Cortex of kidney (tissue), 1 donor: ENCODE measurements around the gene MED6.

Experiments
- DNase-seq: peaks from one replicate; lab custom pipeline; 2025; lab: John Stamatoyannopoulos, UW

MED6 gene

DNA sequence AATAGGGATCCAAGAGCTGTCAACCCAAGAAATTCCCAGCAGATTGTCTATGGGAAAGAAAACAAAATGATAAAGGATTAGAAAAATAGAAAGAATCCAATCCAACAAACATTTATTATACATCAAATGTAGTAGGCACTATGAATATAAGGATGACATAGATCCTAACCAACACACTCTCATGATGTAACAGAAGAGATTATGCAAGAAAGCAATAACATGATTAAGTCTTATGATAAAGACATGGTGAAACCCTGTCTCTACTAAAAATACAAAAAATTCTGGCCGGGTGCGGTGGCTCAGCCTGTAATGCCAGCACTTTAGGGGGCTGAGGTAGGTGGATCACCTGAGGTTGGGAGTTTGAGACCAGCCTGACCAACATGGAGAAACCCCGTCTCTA lies 2.7 kb downstream of the MED6 start:
- no peak for DNase-seq

DNA sequence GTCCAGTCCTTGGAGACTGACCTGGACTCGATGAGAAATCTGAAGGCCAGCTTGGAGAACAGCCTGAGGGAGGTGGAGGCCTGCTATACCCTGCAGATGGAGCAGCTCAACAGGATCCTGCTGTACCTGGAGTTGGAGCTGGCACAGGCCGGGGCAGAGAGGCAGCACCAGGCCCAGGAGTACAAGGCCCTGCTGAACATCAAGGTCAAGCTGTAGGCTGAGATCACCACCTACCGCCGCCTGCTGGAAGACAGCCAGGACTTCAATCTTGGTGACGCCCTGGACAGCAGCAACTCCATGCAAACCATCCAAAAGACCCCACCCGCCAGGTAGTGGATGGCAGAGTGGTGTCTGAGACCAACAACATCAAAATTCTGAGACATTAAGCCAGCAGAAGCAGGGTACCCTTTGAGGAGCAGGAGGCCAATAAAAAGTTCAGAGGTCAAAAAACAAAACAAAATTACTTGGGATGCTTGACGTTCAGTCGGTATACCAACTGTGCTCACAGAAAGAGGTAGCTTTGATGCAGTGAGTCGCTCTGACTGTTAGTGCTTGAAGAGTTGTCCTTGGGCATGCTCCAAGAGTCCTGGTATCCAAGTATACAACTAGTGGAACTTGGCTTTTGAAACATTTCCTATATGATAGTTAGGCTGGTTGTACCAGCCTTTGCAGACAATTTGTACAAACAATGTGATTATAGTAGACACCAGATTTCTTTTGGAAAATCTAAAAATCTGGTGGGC lies 4.8 kb downstream of the MED6 start:
- DNase-seq: no peak

DNA sequence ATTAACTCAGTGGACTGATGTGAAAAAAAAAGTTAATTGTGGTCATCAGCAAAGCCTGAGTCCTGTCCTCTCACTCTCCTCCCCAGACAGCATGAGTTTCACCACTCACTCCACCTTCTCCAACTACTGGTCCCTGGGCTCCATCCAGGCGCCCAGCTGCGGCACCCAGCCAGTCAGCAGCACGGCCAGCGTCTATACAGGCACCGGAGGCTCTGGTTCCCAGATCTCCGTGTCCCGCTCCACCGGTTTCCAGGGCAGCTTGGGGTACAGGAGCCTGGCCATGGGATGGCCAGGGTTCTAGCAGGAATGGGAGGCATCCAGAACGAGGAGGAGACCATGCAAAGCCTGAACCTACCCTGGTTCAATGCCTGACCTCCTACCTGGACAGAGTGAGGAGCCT lies 6.0 kb downstream of the MED6 start:
- DNase-seq: no peak

DNA sequence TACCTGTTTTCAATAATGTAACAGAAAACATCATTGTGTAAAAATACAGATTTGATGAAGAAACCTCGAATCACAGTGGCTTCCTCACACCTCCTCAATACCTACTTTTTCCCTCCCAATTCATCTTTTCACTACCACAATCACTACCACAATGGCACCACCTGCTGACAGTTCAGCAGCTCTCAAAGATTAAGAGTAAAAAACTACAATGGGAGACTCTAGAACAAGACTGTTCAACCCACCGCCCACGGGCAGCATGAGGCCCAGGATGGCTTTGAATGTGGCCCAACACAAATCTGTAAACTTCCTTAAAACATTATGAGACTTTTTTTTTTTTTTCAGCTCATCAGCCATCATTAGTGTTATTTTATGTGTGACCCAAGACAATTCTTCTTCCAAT lies 15.2 kb downstream of the MED6 start:
- DNase-seq: no peak

DNA sequence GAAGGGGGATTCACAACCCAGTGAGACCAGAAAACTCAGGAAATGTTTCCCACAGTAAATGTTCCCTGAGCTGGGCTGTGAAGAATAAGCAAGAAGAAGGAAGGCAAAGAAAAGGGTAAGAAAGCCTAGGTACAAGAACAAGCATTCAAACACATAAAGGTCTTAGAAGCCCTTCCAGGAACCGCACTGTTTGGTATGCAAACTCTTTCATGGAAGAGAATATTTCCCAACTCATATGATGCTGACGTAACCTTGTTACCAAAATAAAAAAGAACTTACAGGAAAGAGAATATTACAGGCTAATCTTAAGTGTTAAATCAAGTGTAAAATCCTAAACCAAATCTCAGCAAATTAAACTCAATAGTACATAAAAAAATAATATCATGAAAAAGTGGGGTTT lies 23.6 kb downstream of the MED6 start:
- DNase-seq: no peak

DNA sequence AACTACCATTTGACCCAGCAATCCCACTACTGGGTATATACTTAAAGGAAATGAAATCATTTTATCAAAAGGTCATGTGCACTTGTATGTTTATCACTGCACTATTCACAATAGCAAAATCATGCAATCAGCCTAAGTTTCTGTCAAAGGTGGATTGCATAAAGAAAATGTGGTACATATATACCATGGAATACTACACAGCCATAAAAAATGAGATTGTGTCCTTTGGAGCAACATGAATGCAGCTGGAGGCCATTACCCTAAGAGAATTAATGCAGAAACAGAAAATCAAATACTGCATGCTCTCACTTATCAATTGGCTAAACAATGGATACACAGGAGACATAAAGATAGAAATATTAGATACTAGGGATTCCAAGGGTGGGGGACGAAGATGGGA lies 27.4 kb downstream of the MED6 start:
- no peak for DNase-seq

DNA sequence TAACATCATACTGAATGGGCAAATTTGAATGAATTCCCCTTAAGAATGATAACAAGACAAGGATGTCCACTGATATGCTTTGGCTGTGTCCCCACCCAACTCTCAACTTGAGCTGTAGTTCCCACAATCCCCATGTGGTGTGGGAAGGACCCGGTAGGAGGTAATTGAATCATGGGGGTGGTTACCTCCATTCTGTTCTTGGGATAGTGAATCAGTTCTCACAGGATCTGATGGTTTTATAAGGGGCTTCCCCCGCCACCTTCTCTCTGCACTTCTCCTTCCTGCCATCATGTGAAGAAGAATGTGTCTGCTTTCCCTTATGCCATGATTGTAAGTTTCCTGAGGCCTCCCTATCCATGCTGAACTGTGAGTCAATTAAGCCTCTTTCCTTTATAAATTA lies 29.3 kb downstream of the MED6 start:
- DNase-seq: no peak

DNA sequence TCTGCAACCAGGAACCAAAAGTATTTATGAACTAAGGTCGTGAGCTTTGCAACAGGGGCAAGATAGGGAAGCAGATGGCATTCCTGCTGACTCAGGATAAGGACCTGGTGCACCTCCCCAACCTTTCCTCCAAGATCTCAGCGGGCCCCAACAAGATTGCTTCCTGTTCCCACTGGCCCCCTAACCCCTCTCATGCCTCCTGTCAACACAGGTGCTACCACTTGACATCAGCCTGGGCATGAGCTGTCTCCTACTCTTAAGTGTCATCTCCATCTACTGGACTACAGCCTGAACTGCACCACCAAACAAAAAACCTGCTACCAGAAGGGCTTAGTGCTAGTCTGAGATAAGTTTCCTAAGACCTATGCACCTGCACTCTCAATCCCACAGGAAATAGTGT lies 32.7 kb downstream of the MED6 start:
- no peak for DNase-seq

DNA sequence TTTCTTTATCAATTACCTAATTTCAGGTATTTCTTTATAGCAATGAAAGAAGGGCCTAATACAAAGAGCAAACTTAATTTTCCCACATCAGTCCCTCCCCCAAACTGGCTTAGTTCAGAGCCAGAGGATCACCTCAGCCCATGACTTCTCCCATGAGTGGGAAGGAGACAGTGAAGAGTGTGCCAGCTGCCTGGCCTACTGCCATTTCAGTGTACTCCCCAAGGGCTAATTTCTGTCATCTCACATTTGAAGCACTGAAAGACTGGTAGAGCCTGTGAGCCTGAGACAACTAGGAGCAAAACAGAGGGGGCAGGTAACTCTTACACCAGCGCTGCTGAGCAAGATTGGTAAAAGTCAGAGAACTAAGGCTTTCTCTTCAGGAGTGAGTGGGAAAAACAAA lies 36.6 kb downstream of the MED6 start:
- DNase-seq: no peak

DNA sequence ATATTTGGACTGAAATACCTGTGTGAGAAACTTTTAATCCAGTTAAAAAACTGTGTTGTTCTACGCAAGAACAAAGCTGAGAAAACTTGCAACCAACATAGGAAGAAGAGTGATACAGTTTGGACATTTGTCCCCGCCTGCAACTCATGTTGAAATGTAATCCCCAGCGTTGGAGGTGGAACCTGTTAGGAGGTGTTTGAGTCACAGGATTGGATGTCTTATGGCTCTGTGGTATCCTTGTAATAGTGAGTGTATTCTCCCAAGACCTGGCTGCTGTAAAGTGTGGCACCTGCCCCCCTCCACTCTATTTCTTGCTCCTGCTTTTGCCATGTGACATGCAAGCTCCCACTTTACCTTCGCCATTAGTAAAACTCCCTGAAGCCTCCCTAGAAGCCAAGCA lies 37.0 kb downstream of the MED6 start:
- no peak for DNase-seq

DNA sequence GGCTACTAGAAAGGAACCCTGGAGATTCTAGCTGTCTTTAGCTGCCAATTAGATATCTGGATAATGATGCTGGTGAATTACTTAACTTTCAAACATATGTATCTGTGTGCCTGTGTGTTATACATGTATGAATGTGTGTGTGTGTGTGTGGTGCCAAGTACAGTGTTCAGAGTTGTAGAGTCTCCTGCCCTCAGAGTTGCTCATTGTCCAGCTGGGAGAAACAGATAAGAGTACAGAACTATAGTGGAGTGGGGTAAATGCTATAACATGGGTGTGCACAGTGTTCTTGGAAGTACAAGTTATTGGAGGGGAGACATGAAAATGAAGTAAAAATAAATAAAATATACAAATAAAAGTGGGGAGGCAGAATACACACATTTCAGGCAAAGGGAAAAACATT lies 42.1 kb downstream of the MED6 start:
- no peak for DNase-seq

DNA sequence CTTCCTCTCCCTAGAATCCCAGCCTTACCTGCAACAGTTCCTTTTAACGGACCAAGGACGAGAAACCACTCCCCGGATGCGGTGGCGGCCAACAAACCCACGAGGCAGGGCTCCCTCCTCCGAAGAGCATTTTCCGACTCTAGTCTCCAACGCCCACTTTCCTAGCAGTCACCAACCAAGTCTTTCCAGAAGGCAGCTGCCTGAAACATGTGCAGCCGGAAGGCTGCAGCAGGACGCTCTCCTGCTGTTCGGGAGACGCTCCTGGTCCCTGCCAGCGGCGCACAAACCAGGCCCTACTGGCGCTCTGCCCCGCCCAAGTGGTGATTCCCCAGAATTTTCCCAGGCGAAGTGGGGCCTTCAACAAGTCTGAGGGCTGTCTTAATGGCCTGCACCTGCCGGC lies 44.6 kb downstream of the MED6 start:
- DNase-seq: no peak

DNA sequence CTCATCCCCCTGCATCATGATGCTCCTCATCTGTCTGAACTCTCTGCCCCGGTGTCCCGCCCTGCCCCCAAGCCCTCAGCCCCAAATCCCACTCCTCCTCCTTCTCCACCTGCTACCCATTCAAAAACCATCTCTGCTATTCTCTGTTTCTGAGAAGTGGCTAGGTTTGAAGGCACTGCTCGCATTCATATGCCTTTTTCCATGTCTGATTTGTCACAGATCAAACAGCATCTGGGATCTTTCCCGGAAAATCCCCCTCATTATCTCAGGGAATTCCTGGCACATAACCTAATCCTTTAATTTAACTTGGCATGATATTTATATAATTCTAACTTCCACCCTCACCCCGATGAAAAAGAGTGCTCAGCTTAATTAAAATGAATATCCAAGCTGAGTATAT lies 62.4 kb downstream of the MED6 start:
- no peak for DNase-seq

DNA sequence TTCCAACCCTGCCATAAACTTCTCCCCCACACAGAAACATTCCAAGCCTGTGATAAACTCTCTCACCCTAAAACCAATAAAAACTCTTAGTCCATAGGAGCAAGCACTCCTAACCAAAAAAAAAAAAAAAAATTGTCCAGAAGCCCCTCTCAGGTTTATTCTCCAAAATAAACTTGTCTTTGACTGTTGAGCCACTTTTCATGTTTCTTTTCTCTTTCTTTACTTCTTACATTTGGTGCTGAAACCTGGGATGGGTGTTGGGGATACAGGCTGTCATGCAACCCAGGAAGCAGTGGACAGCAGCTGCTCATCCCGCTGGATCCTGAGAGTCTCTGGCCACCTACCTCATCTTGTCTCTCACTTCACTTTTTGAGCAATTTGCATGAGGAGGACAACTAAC lies 63.6 kb downstream of the MED6 start:
- no peak for DNase-seq

DNA sequence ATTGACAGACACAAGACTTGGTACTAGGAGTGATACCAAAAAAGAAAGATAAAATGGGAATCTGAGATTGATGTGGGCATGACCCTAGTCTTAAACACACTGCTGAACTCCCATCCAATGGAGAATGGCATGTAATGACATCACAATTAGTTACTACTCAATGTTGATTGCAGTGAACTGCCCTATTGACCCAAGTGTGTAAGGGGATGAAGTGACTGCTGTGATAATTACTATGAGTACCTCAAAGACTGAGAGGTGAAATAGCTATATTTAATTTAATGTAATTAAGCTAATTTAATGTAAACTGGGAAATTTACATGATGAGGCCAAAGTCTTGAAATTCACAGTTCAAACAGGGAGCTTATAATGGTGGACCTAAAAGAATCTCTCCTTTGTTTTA lies 65.6 kb downstream of the MED6 start, which contains the start of gene ADAM20:
Gene ADAM20, minus strand, starts transcription at position 101 of the 400 bp plus-strand sequence. CDS start 10,247 bp downstream, outside the sequence.
- no peak for DNase-seq
